GM20431 (cell line): Measurements from ENCODE around the gene BMP10.
"Not testable (repeated sequence)": the region's sequence is repeated elsewhere in the genome, so short reads cannot be mapped to it uniquely, and the experiment has no call there.

Source experiments
- in situ Hi-C: fragments of 300-500 bp; cut with MseI, MboI; formaldehyde crosslinking; loops from one replicate; pipeline ENCODE4 v1.15.0; 2020; ENCODE audit warnings: low sequenced_read_pairs; ENCODE audit not compliant: unreplicated experiment

The BMP10 gene

DNA sequence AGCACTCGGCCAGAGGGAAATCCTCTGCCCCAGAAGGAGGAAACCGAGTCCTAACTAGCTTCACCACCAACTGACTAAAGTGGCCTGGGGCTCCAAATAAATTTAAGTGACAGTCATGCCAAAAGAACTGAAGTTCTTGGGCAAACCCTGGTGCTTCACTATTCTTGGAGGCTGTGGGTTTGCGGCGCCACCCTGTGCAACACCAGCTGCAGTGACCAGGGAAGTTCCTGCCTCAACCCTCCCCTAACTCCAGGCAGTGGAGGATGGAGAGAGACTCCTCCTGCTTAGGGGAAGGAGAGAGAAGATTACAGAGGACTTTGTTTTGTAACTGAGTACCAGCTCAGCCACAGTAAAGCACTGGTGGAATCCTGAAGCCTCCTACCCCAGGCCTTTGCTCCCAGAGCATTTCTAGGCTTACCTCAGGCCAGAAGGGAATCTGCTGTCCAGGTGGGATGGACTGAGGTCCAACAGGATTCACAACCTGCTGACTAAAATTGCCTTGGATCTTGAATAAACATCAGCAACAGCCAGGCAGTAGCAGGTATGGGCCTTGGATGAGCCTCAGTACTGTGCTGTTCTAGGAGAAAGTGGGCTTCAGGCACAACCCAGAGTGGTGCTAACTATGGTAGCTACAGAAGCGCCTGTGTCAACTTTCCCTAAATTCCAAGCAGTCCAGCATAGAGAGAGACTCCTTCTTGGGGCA lies 29.4 kb upstream of the BMP10 start:
- in situ Hi-C loops, result no loop called here

DNA sequence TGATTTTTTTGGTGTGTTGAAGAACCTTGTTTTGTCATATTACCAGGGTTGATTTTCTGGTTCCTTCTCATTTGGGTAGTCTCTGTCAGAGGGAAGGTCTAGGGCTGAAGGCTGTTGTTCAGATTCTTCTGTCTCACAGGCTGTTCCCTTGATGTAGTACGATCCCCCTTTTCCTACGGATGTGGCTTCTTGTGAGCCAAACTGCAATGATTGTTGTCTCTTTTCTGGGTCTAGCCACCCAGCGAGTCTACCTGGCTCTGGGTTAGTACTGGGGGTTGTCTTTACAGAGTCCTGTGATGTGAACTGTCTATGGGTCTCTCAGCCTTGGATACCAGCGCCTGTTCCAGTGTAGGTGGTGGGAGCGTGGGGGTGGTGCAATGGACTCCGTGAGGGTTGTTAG lies 24.8 kb upstream of the BMP10 start:
- in situ Hi-C loops, result not testable (repeated sequence)

DNA sequence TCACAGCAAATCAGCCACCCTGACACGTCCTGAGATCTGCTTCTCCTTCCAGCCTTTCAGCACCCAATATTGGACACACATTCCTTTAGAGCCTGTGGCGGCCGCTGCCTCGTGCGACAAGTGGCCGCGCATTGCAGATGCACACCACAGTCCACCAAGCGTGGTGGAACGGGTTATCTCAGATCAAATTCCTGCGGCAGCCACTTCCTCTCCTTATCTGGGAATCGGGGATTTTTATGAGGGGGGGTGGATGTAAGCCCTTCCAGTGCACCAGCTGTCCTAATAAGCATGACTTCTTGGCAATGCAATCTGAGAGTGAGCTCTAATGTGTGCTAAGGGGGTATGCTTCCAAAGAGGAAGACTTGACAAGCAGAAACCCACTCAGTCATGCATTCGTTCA lies 18.3 kb upstream of the BMP10 start:
- in situ Hi-C loops, result no loop called here

DNA sequence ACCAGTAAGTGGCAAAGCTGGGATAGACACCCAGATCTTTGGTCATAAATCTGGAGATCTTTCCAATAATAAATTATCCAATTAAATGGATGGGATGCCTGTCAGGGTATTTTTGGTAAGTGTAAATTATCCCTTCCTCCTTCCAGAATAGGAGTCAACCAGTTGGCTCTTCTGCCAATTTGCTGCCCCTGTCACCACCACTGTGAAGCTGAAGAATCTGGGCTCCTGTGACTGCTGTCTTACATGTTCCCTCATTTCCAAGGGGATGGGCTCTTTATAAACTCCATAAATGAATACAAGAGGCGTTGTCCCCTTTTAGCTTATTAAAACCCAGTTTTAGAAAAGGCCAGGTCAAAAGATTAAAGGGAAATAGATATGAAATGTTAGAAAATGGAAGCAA lies 17.8 kb upstream of the BMP10 start:
- in situ Hi-C loops, result no loop called here

DNA sequence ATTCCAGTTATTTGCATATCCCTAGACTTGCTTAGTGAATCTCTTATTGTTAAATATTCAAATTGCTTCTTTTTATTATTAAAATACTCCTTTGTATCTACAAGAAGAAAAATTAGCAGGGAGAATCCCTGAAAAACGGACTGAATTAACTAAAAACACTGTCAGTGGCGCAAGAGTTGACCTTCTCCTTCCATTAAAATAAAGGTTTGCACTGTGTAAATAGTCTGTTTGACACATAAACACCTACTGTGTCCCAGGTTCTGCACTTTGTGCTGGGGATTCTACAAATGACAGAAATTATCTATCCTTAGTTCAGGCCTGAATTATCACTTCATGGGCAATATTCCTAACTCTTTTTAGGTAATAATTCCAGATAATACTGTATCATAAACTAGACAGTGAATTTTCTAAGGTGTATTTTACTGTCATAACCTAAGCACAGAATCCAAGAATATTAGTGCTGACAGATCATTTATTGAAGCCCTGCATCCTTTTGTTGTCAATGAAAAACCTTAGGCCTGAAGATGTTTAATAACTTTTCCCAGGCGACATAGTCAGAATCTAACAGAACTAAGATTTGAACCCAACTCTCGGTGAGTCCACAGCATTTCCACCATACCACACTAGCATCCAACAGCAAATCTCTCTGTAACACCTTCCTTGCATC lies 17.0 kb upstream of the BMP10 start:
- in situ Hi-C loops, result no loop called here

DNA sequence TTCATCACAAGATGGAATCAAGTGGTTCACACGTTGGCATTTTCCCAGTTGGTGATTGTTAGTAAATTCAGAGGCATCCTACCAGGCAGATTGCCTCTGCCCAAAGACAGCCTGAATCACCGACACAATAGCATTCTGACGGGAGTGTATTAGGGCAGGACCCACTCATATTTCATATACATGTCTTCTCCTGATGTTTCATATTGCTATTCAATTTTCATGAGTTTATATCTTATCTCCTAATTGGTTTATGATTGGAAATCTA lies 14.5 kb upstream of the BMP10 start:
- in situ Hi-C loops, result no loop called here

DNA sequence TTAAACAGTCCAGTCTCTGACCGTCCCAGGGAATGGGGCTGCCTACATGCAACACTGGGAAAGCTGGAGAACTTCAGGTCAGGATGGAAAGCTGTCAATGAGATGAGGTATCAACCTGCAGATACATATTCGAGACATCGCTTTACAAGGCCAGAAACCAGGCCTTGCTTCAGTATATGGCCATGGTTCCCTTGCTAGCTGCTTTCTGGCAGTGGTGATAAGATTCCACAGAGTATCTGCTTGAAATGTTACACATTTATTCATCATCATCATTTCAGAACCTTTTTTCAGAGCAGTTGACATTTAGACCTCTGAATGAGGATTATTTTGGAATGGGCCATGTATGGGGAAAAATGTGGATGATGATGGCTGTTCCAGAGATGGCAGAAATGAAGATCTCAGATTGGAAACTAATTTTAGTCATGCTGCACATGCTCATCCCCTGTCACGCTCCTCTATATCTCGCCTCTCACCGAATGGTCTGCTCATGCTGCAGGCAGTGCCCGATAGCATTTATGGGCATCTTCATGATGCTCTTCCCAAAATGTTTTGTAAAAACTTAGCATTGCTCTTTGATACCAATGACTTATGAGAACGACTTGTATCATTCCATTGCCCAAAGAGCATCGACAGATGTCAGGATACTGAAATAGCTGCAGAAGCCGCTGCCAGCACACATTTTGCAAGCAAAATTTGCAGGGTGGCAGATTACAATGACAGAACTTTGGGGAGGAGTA lies 14.0 kb upstream of the BMP10 start:
- in situ Hi-C loops, result no loop called here

- in situ Hi-C loops, result no loop called here
Observed at GRCh38 chr2:68880213-68880612, 9.0 kb upstream of the BMP10 start.

DNA sequence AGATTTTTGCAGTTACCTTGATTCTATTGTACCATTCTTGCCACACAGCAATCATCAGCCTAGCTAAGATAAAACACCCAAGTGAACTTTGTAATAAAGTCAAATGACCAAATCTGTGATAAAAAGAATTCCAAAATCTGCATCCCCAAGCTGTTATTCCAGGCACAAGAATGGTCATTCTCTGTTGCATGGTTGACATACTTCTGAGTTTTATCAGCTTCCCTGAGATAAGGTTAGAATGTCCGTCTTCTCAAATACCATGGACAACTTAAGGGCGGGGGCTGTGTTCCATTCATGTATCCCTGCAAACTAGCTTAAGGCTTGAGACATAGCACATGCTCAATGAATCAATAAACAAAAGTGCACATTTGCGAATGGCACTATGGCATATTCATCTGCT lies 8.1 kb upstream of the BMP10 start:
- in situ Hi-C loops, result no loop called here

GRCh38 chr2:68878753-68879152 lies 7.6 kb upstream of the BMP10 start:
- in situ Hi-C loops, result no loop called here

- in situ Hi-C loops, result no loop called here
Observed at GRCh38 chr2:68878071-68878711, 7.0 kb upstream of the BMP10 start.

DNA sequence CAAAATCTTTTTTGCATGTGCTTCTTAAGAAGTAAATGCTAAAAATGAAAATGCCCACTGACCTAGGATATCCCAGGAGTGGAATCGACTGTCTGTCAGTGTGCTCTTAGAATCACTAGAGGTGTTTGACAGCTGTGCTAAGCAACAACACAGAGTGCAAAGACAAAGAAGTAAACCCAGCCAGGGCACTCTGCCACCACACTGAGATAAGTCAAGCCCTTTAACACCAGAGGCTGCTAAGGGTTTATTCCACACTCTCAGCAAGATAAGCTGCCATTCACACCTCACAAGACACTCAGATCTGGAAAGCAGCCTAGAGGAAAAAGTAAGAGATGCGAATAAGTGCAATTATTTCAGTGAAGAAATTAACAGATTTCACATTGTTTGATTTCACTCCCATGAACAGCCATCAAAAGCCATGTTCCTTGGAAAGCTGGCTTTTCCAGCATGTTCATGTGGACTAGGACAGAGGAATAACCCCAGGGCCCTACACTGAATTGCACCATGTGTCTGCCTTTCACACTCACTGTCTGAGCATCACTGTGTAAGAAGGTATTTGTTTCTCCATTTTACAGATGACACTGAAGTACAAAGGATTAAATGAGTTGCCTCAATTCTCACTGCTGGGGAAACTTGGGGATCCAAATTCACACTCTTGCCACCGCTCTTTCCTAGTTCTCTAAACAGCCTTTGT lies 6.0 kb upstream of the BMP10 start:
- in situ Hi-C loops, result no loop called here

- in situ Hi-C loops, result no loop called here
Observed at GRCh38 chr2:68870215-68870614, 982 bp downstream of the BMP10 start.

GRCh38 chr2:68865108-68865507 lies 6.1 kb downstream of the BMP10 start:
- in situ Hi-C loops, result no loop called here

DNA sequence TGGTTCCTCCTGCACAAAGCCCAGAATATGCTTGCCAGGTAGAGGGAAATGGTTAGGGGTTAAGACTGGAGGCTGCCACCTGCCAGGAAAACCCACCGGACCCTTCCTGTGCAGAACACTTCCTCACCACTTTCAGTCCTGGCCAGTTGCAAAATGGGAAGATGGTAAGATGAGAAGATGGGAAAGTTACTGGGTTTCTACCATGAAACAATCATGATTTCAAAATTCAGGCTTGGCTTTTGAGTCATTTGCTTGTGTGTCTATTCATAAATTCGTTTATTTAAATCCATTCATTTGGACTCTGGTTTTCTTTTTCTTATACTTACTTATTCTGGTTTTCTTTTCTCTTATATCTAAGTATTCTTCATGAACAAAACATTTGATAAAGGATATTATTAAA lies 7.2 kb downstream of the BMP10 start:
- in situ Hi-C loops, result no loop called here

- in situ Hi-C loops, result no loop called here
Observed at GRCh38 chr2:68862889-68863288, 8.3 kb downstream of the BMP10 start.

GRCh38 chr2:68861330-68861729 lies 9.9 kb downstream of the BMP10 start:
- in situ Hi-C loops, result no loop called here

DNA sequence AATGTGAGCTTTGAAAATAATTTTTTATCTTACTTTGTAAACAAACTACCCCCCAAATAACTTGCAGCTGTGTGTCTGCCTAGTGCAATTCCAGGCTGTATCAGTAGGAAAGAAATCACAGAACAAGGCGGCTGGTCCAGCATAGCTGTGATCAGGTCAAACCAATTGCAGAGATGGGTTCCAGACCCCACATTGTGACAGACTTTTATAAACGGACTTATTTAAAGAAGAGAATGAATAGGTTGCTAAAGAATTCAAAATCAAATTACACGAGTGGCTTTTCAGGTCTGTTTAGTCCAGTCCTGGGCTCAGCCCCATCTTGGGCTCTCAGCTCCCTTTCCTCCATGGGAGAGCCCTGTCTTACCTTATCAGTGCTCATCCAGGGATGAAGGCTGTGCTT lies 11.1 kb downstream of the BMP10 start:
- in situ Hi-C loops, result no loop called here

GRCh38 chr2:68857855-68858456 lies 13.2 kb downstream of the BMP10 start:
- in situ Hi-C loops, result no loop called here

- in situ Hi-C loops, result no loop called here
Observed at GRCh38 chr2:68857202-68857845, 13.9 kb downstream of the BMP10 start.
